Chondrocyte (in vitro differentiated cells): Measurements from ENCODE around the gene SLC7A1. TPM values are rescaled to one million over a fixed set of nuclear protein-coding genes. Genes with fewer than 3 reads are reported as not detected.

ENCODE experiments used
- DNase-seq: peaks from one replicate; pipeline ENCODE4 v3.0.0; 2021; ENCODE audit warnings: mixed read lengths, low spot score
- H3K27ac Mint-ChIP-seq: one replicate; pipeline ENCODE4 v1.8.0; 2021; ENCODE audit warnings: mild to moderate bottlenecking, moderate library complexity, mixed read lengths; ENCODE audit not compliant: unreplicated experiment
- H3K27me3 Mint-ChIP-seq: 2 replicates; pipeline ENCODE4 v1.8.0; 2021; ENCODE audit warnings: low read depth, mixed read lengths
- H3K36me3 Mint-ChIP-seq: 2 replicates; pipeline ENCODE4 v1.8.0; 2021; ENCODE audit warnings: low read depth, mixed read lengths
- H3K4me1 Mint-ChIP-seq: 2 replicates; pipeline ENCODE4 v1.8.0; 2021; ENCODE audit warnings: low read depth, mild to moderate bottlenecking, mixed read lengths
- H3K4me3 Mint-ChIP-seq: one replicate; pipeline ENCODE4 v1.8.0; 2021; ENCODE audit warnings: mild to moderate bottlenecking, moderate library complexity, mixed read lengths; ENCODE audit not compliant: unreplicated experiment
- H3K9me3 Mint-ChIP-seq: 2 replicates; pipeline ENCODE4 v1.8.0; 2021; ENCODE audit warnings: low read depth, mixed read lengths
- CTCF ChIP-seq: fragments of 200-600 bp; sonication (generic); IDR thresholded peaks from 2 replicates; pipeline ENCODE4 v1.5.0; 2021; ENCODE audit warnings: antibody characterized with exemption, mild to moderate bottlenecking, moderate library complexity
- total RNA-seq: library from RNA; stranded (reverse); gene quantifications from 3 replicates; pipeline ENCODE4 v1.2.1, GENCODE V29; 2021

The SLC7A1 gene
- total RNA-seq, 1 donor from 2014 or later, result 111 TPM

- no peak for DNase-seq
- TF ChIP-seq CTCF, result peak; percentile 8
- Mint-ChIP-seq H3K36me3 (no peaks in the 10 kb centered on the region), H3K4me3 (peak overlapping the region; percentile 89), H3K4me1 (peaks cover 54% of the 10 kb centered on the region), H3K27me3 (no peaks in the 10 kb centered on the region), H3K9me3 (no peaks in the 10 kb centered on the region), H3K27ac (peak overlapping the region; percentile 98)
These were observed 1.2 kb downstream of the SLC7A1 start for GRCh38 chr13:29594303-29594709.

GRCh38 chr13:29593605-29594297 lies 1.7 kb downstream of the SLC7A1 start:
- H3K27me3 Mint-ChIP-seq, result no peaks in the 10 kb centered on the region
- H3K9me3 Mint-ChIP-seq, result no peaks in the 10 kb centered on the region
- H3K4me1 Mint-ChIP-seq, result peaks cover 60% of the 10 kb centered on the region
- peak overlapping the region; percentile 98 for H3K27ac Mint-ChIP-seq
- no peak for DNase-seq
- TF ChIP-seq CTCF, result no peak
- no peaks in the 10 kb centered on the region for H3K36me3 Mint-ChIP-seq
- H3K4me3 Mint-ChIP-seq, result peak overlapping the region; percentile 89

GRCh38 chr13:29591310-29591709 lies 4.2 kb downstream of the SLC7A1 start:
- no peak for DNase-seq
- Mint-ChIP-seq H3K27me3 (no peaks in the 10 kb centered on the region), H3K36me3 (peaks cover 3% of the 10 kb centered on the region), H3K4me3 (peak overlapping the region; percentile 20), H3K4me1 (peaks cover 84% of the 10 kb centered on the region), H3K9me3 (no peaks in the 10 kb centered on the region), H3K27ac (peak overlapping the region; percentile 81)
- TF ChIP-seq CTCF, result no peak

GRCh38 chr13:29589967-29590366 lies 5.5 kb downstream of the SLC7A1 start:
- peaks cover 92% of the 10 kb centered on the region for H3K4me1 Mint-ChIP-seq
- H3K9me3 Mint-ChIP-seq, result no peaks in the 10 kb centered on the region
- H3K4me3 Mint-ChIP-seq, result no peak overlapping the region

GRCh38 chr13:29589234-29589633 lies 6.3 kb downstream of the SLC7A1 start:
- peaks cover 94% of the 10 kb centered on the region for H3K4me1 Mint-ChIP-seq
- no peak for DNase-seq
- H3K9me3 Mint-ChIP-seq, result no peaks in the 10 kb centered on the region
- TF ChIP-seq CTCF, result no peak
- no peak overlapping the region for H3K4me3 Mint-ChIP-seq
- no peaks in the 10 kb centered on the region for H3K27me3 Mint-ChIP-seq
- peak overlapping the region; percentile 88 for H3K27ac Mint-ChIP-seq
- peaks cover 3% of the 10 kb centered on the region for H3K36me3 Mint-ChIP-seq

More at GRCh38 chr13:29589967-29590366, 5.5 kb downstream of the SLC7A1 start:
- Mint-ChIP-seq H3K27me3 (no peaks in the 10 kb centered on the region), H3K36me3 (peaks cover 3% of the 10 kb centered on the region), H3K27ac (peak overlapping the region; percentile 71)
- DNase-seq, result no peak
- peak; percentile 42 for TF ChIP-seq CTCF
